ENCODE measurements around the gene COMT.

GRCh38 chr22:19913337-19913936 is 28.1 kb upstream of the COMT start:
- TF ChIP-seq EP300 (IDR thresholded peaks at IDR 0.05) (no peak), CTCF (IDR thresholded peaks at IDR 0.05) (no peak)
